Esophagus squamous epithelium (tissue), 5 donors: ENCODE results near the gene SMYD3. TPM values are rescaled to one million over a fixed set of nuclear protein-coding genes. Genes with fewer than 3 reads are reported as not detected.

ENCODE experiments used
- DNase-seq: peaks from one replicate; lab custom pipeline; 2025; lab: John Stamatoyannopoulos, UW
- H3K27ac ChIP-seq, 4 donors: fragments of 200-600 bp; sonication (generic); one replicate each; pipeline ENCODE4 v1.5.1; 2016 to 2019; ENCODE audit warnings: mild to moderate bottlenecking in 1 of 4
- H3K27me3 ChIP-seq, 4 donors: fragments of 200-600 bp; sonication (generic); 1 replicate in 3 of 4; 2 replicates in 1 of 4; pipeline versions ENCODE4 v1.5.1 to v1.6.0; 2017 to 2021; ENCODE audit warnings: antibody characterized with exemption in 1 of 4
- H3K36me3 ChIP-seq, 3 donors: fragments of 200-600 bp; sonication (generic); one replicate each; pipeline ENCODE4 v1.5.1; 2016 to 2019
- H3K4me1 ChIP-seq, 3 donors: fragments of 200-600 bp; sonication (generic); one replicate each; pipeline ENCODE4 v1.5.1; 2017 to 2019
- H3K4me3 ChIP-seq, 4 donors: fragments of 200-600 bp; sonication (generic); 1 replicate in 3 of 4; 2 replicates in 1 of 4; pipeline ENCODE4 v1.5.1; 2016 to 2019; ENCODE audit warnings: mild to moderate bottlenecking in 2 of 4, moderate library complexity in 1 of 4
- H3K9me3 ChIP-seq, 3 donors: fragments of 200-600 bp; sonication (generic); one replicate each; pipeline ENCODE4 v1.5.1; 2016 to 2019
- POLR2A ChIP-seq, 4 donors: fragments of 450-650 bp; IDR thresholded peaks; one replicate each; pipeline ENCODE4 v1.6.1; 2017; ENCODE audit warnings: antibody characterized with exemption in 4 of 4, mild to moderate bottlenecking in 4 of 4, moderate library complexity in 3 of 4
- WGBS, 2 donors: methylation state at CpG; one replicate each; pipeline ENCODE4 v1.1.5; 2018; 5-methylcytosine and 5-hydroxymethylcytosine counted together
- intact Hi-C: fragments of 100-400 bp; cut with DNase I; formaldehyde crosslinking; loops from one replicate; pipeline ENCODE4 v1.15.0; 2022
- total RNA-seq, 4 donors: library from RNA; depleted of rRNA; stranded (reverse); fragments of >200 nt; gene quantifications; one replicate each; pipeline ENCODE4 v1.1.0, GENCODE V29; 2016
- TF ChIP-seq, protein P1 (sequence below), 6 experiments: fragments of 450-650 bp in 4 of 6; fragments of 200-600 bp in 2 of 6; sonication (generic) in 2 of 6; IDR thresholded peaks; one replicate each; pipeline ENCODE4 v1.5.1; 2016 to 2019; ENCODE audit warnings: antibody characterized with exemption in 6 of 6, mild to moderate bottlenecking in 4 of 6, moderate library complexity in 4 of 6
- donor health status: DM: yes; HTN: yes; CAD: no.

SMYD3 gene
- total RNA-seq, 4 donors from 2014 or later = 8.4 to 15.8 (median 11.5) TPM

DNA sequence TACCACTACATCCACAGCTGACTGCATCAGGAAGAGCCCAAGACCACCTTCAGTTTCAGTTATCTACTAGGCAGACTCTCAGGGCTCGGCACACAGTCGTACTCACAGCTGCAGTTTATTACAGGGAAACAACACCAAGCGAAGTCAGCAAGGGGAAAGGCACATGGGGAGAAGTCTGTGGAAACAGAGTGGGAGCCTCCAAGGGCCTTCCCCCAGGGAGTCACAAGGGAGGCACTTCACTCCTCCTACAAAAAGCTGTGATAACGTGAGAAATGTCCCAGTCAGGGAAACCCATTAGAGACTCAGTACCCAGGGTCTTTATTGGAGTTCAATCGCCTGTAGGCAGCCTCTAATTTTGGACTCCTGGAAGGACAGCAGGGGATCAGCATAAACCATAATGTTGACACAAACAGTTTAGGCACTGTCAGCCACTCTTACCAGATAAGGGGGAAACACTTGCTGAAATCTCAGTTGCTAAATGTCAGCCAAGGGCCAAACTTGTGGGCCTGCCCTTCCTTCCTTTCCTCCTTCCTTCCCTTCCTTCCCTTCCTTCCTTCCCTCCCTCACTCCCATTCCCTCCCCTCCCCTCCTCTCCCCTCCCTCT, 444.0 kb downstream of the SMYD3 start:
- Histone ChIP-seq H3K36me3 (no peaks in the 10 kb centered on the region), H3K4me3 (no peak overlapping the region), H3K27me3 (no peaks in the 10 kb centered on the region), H3K9me3 (no peaks in the 10 kb centered on the region), H3K4me1 (peaks cover 0 to 5% (median 0%) of the 10 kb centered on the region in 3 donors), H3K27ac (no peak overlapping the region)
- 76 to 94% methylated on average over 2 to 4 of the region's 5 CpGs for whole genome bisulfite sequencing, 2 donors
- DNase-seq = no peak
- intact Hi-C loops = no loop called here
- no peak for TF ChIP-seq POLR2A (IDR thresholded peaks at IDR 0.05)
- TF ChIP-seq, protein P1, sequence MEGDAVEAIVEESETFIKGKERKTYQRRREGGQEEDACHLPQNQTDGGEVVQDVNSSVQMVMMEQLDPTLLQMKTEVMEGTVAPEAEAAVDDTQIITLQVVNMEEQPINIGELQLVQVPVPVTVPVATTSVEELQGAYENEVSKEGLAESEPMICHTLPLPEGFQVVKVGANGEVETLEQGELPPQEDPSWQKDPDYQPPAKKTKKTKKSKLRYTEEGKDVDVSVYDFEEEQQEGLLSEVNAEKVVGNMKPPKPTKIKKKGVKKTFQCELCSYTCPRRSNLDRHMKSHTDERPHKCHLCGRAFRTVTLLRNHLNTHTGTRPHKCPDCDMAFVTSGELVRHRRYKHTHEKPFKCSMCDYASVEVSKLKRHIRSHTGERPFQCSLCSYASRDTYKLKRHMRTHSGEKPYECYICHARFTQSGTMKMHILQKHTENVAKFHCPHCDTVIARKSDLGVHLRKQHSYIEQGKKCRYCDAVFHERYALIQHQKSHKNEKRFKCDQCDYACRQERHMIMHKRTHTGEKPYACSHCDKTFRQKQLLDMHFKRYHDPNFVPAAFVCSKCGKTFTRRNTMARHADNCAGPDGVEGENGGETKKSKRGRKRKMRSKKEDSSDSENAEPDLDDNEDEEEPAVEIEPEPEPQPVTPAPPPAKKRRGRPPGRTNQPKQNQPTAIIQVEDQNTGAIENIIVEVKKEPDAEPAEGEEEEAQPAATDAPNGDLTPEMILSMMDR (IDR thresholded peaks at IDR 0.05) = no peak

- Histone ChIP-seq H3K9me3 (no peaks in the 10 kb centered on the region), H3K4me3 (no peak overlapping the region), H3K27ac (no peak overlapping the region), H3K27me3 (no peaks in the 10 kb centered on the region), H3K36me3 (no peaks in the 10 kb centered on the region), H3K4me1 (no peaks in the 10 kb centered on the region)
- WGBS, 2 donors = 43 to 49% methylated on average over 3 of the region's 3 CpGs
- DNase-seq = no peak
- intact Hi-C loops = no loop called here
- TF ChIP-seq, protein P1 (IDR thresholded peaks at IDR 0.05) = no peak
- TF ChIP-seq POLR2A (IDR thresholded peaks at IDR 0.05) = no peak
Measured at GRCh38 chr1:246058466-246058865, 448.6 kb downstream of the SMYD3 start.

DNA sequence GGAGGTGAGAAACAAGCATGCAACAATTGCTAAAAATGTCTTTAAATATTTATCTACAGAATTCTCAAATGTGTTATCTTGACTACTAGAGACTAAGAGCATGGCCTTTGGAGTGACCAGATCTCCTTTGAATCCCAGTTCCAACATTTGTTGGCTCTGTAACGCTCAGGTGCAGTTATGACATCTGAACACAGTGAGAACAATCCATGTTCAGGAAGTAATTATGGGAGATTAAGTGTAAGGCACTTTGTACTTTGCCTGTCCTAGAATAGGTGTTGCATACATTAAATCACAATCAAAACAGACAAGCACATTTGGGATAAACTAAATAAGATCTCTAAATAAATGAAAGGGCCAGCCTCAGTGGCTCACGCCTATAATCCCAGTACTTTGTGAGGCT, 454.5 kb downstream of the SMYD3 start:
- TF ChIP-seq, protein P1 (IDR thresholded peaks at IDR 0.05) = no peak
- TF ChIP-seq POLR2A (IDR thresholded peaks at IDR 0.05) = no peak

GRCh38 chr1:246051909-246052518, 455.1 kb downstream of the SMYD3 start:
- H3K9me3 ChIP-seq = no peaks in the 10 kb centered on the region
- TF ChIP-seq, protein P1 (IDR thresholded peaks at IDR 0.05) = no peak
- no peak for TF ChIP-seq POLR2A (IDR thresholded peaks at IDR 0.05)
- no peak overlapping the region for H3K27ac ChIP-seq
- no peaks in the 10 kb centered on the region for H3K36me3 ChIP-seq
- H3K4me3 ChIP-seq = no peak overlapping the region
- DNase-seq = no peak
- WGBS, 2 donors = 70 to 81% methylated on average over 4 of the region's 4 CpGs
- no peaks in the 10 kb centered on the region for H3K27me3 ChIP-seq
- intact Hi-C loops = no loop called here
- no peaks in the 10 kb centered on the region for H3K4me1 ChIP-seq

More for the DNA sequence above, 454.5 kb downstream of the SMYD3 start:
- WGBS, 2 donors = 90% methylated on average over 2 of the region's 2 CpGs
- Histone ChIP-seq H3K27me3 (no peaks in the 10 kb centered on the region), H3K4me3 (no peak overlapping the region), H3K9me3 (no peaks in the 10 kb centered on the region), H3K4me1 (no peaks in the 10 kb centered on the region), H3K27ac (no peak overlapping the region), H3K36me3 (no peaks in the 10 kb centered on the region)
- intact Hi-C loops = no loop called here
- DNase-seq = no peak

DNA sequence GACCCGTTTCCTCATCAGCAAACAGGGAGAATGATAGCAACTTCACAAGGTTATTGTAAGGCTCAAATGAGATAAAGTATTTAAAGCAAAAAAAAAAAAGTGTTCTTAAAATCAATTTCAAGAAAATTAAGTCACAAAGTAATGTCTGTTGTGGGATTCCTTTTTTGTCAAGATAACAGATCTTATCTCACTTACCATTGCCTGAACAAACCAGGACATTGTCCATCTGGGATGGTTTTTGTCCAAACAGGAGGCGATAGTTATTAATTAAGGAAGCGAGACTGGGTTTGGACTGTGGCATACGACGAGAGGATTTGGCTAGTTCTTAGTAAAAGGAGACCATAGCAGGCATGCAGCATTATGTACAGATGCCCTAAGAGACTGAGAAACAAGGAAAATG, 458.4 kb downstream of the SMYD3 start:
- no peak overlapping the region for H3K27ac ChIP-seq
- no peaks in the 10 kb centered on the region for H3K4me1 ChIP-seq
- no peaks in the 10 kb centered on the region for H3K9me3 ChIP-seq
- no peak overlapping the region for H3K4me3 ChIP-seq
- intact Hi-C loops = no loop called here
- 86 to 97% methylated on average over 5 of the region's 5 CpGs for WGBS, 2 donors
- no peak for TF ChIP-seq POLR2A (IDR thresholded peaks at IDR 0.05)
- TF ChIP-seq, protein P1 (IDR thresholded peaks at IDR 0.05) = no peak
- no peaks in the 10 kb centered on the region for H3K36me3 ChIP-seq
- H3K27me3 ChIP-seq = no peaks in the 10 kb centered on the region
- DNase-seq = no peak
